Ascending aorta (tissue), 2 donors: ENCODE measurements around the gene MMP14. TPM values are rescaled to one million over a fixed set of nuclear protein-coding genes. Genes with fewer than 3 reads are reported as not detected.

Experiments
- DNase-seq, 2 donors: peaks; one replicate each; pipeline ENCODE4 v3.0.0-alpha.2; 2019; ENCODE audit warnings: low spot score in 2 of 2
- H3K27ac ChIP-seq, 2 donors: fragments of 200-600 bp; sonication (generic); one replicate each; pipeline ENCODE4 v1.5.1; 2016 to 2017; ENCODE audit warnings: mild to moderate bottlenecking in 1 of 2
- H3K27me3 ChIP-seq: fragments of 200-600 bp; sonication (generic); one replicate; pipeline ENCODE4 v1.5.1; 2017
- H3K36me3 ChIP-seq, 2 donors: fragments of 200-600 bp; sonication (generic); one replicate each; pipeline ENCODE4 v1.5.1; 2016
- H3K4me1 ChIP-seq, 2 donors: fragments of 200-600 bp; sonication (generic); one replicate each; pipeline ENCODE4 v1.5.1; 2016 to 2017; ENCODE audit warnings: mild to moderate bottlenecking in 1 of 2
- H3K4me3 ChIP-seq, 2 donors: fragments of 200-600 bp; sonication (generic); one replicate each; pipeline ENCODE4 v1.5.1; 2016 to 2017; ENCODE audit warnings: mild to moderate bottlenecking in 1 of 2
- H3K9me3 ChIP-seq, 2 donors: fragments of 200-600 bp; sonication (generic); one replicate each; pipeline ENCODE4 v1.5.1; 2016
- CTCF ChIP-seq, 3 experiments: fragments of 200-600 bp in 2 of 3; fragments of 450-650 bp in 1 of 3; sonication (generic) in 2 of 3; IDR thresholded peaks; one replicate each; pipeline ENCODE4 v1.5.1; 2016 to 2019; ENCODE audit warnings: antibody characterized with exemption in 3 of 3, mild to moderate bottlenecking in 1 of 3, moderate library complexity in 1 of 3
- intact Hi-C: fragments of 100-400 bp; cut with DNase I; formaldehyde crosslinking; loops from one replicate; pipeline ENCODE4 v1.15.1; 2023
- total RNA-seq: library from RNA; depleted of rRNA; stranded (reverse); fragments of >200 nt; gene quantifications from one replicate; pipeline ENCODE4 v1.1.0, GENCODE V29; 2016

MMP14 gene
- total RNA-seq, 1 donor from 2014 or later, result 178 TPM

GRCh38 chr14:22896760-22897159 lies 60.4 kb downstream of the MMP14 start:
- H3K36me3 ChIP-seq, result peaks cover 11 to 19% of the 10 kb centered on the region in 2 donors
- DNase-seq, result no peak
- no peak overlapping the region for H3K4me3 ChIP-seq
- no peaks in the 10 kb centered on the region for H3K9me3 ChIP-seq
- H3K27ac ChIP-seq, result no peak overlapping the region
- H3K4me1 ChIP-seq, result no peaks in the 10 kb centered on the region
- no peaks in the 10 kb centered on the region for H3K27me3 ChIP-seq
- no peak for TF ChIP-seq CTCF (IDR thresholded peaks at IDR 0.05)
- intact Hi-C loops, result no loop called here

DNA sequence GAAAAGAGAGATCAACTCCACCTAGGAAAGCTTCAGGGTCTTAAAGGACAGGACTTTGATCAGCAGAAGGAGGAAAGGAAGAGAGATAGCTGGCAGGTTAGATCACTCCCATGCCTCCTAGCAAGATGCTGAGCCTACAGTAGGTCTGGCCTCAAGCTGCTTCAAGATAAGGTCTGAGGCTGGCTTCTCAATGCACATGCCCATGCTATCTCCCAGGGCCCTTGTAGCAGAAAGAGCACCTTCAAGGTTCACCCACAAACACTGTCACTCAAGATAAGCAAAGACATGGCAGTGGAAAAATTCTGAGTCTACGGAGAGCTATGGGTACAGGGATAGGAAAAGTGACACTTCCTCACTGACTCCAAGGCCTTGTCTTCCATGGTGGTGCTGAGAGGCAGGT lies 61.0 kb downstream of the MMP14 start:
- no peaks in the 10 kb centered on the region for H3K27me3 ChIP-seq

More for the DNA sequence above, 61.0 kb downstream of the MMP14 start:
- no peaks in the 10 kb centered on the region for H3K4me1 ChIP-seq
- no peaks in the 10 kb centered on the region for H3K9me3 ChIP-seq
- H3K27ac ChIP-seq, result no peak overlapping the region
- no peak for DNase-seq
- TF ChIP-seq CTCF (IDR thresholded peaks at IDR 0.05), result no peak
- intact Hi-C loops, result no loop called here
- H3K4me3 ChIP-seq, result no peak overlapping the region
- H3K36me3 ChIP-seq, result peaks cover 16 to 25% of the 10 kb centered on the region in 2 donors

Other genes with a start within 250 kb of the MMP14 start
- 186 TPM for gene DAD1, start 247.4 kb upstream of the MMP14 start, total RNA-seq
- 33.5 TPM for gene ABHD4, start 238.3 kb upstream of the MMP14 start, total RNA-seq
- gene OR6J1, start 192.2 kb upstream of the MMP14 start, total RNA-seq, result not detected
- 68.3 TPM for gene OXA1L, start 69.9 kb upstream of the MMP14 start, total RNA-seq
- 7.6 TPM for gene SLC7A7, start 21.1 kb upstream of the MMP14 start, total RNA-seq
- gene MRPL52, start 6.7 kb upstream of the MMP14 start, total RNA-seq, result 6.6 TPM
- gene LRP10, start 35.2 kb downstream of the MMP14 start, total RNA-seq, result 214 TPM
- 1.9 TPM for gene REM2, start 46.6 kb downstream of the MMP14 start, total RNA-seq
- 113 TPM for gene RBM23, start 82.6 kb downstream of the MMP14 start, total RNA-seq
- gene PRMT5, start 92.8 kb downstream of the MMP14 start, total RNA-seq, result 118 TPM
- gene HAUS4, start 120.5 kb downstream of the MMP14 start, total RNA-seq, result 61.8 TPM
- 11.6 TPM for gene AJUBA, start 146.0 kb downstream of the MMP14 start, total RNA-seq
- 7.1 TPM for gene C14orf93, start 173.6 kb downstream of the MMP14 start, total RNA-seq
- gene PSMB5, start 198.3 kb downstream of the MMP14 start, total RNA-seq, result 62.7 TPM
- not detected for gene PSMB11, start 205.6 kb downstream of the MMP14 start, total RNA-seq
- gene CDH24, start 220.9 kb downstream of the MMP14 start, total RNA-seq, result 5.9 TPM